Adrenal gland (tissue), 12 donors: Measurements from ENCODE around the gene SLC22A15. TPM values are rescaled to one million over a fixed set of nuclear protein-coding genes. Genes with fewer than 3 reads are reported as not detected.

Experiments used
- DNase-seq, 7 donors: peaks; one replicate each; pipeline ENCODE4 v3.0.0-alpha.2; 2019 to 2020
- H3K27ac ChIP-seq, 5 donors: fragments of 200-600 bp; sonication (generic) in 4 of 5; 1 replicate in 3 of 5; 2 replicates in 2 of 5; pipeline versions ENCODE4 v1.5.1 to v1.8.0; 2016 to 2020; ENCODE audit warnings: mild to moderate bottlenecking in 1 of 5
- H3K27me3 ChIP-seq: fragments of 200-600 bp; 2 replicates; pipeline ENCODE4 v1.8.0; 2021
- H3K36me3 ChIP-seq, 2 donors: fragments of 200-600 bp; replicated peaks in 1 of 2; 1 replicate in 1 of 2; 2 replicates in 1 of 2; pipeline versions ENCODE4 v1.5.1 to v1.8.0; 2018 to 2022
- H3K4me1 ChIP-seq, 2 donors: fragments of 200-600 bp; replicated peaks in 1 of 2; 1 replicate in 1 of 2; 2 replicates in 1 of 2; pipeline versions ENCODE4 v1.5.1 to v1.8.0; 2018 to 2021
- H3K4me3 ChIP-seq, 4 donors: fragments of 200-600 bp; sonication (generic) in 3 of 4; one replicate each; pipeline ENCODE4 v1.5.1; 2016 to 2018
- H3K9me3 ChIP-seq, 3 donors: fragments of 200-600 bp; sonication (generic) in 1 of 3; replicated peaks in 1 of 3; 1 replicate in 2 of 3; 2 replicates in 1 of 3; pipeline versions ENCODE4 v1.5.1 to v1.8.0; 2016 to 2021
- CTCF ChIP-seq, 6 experiments: fragments of 450-650 bp in 4 of 6; fragments of 200-600 bp in 2 of 6; sonication (generic) in 1 of 6; IDR thresholded peaks; 1 replicate in 5 of 6; 2 replicates in 1 of 6; pipeline versions ENCODE4 v1.5.1 to v1.8.0; 2016 to 2021; ENCODE audit warnings: antibody characterized with exemption in 6 of 6, mild to moderate bottlenecking in 2 of 6, moderate library complexity in 1 of 6
- POLR2A ChIP-seq, 2 donors: fragments of 450-650 bp; IDR thresholded peaks; one replicate each; pipeline ENCODE4 v1.6.1; 2017; ENCODE audit warnings: antibody characterized with exemption in 2 of 2, mild to moderate bottlenecking in 2 of 2, moderate library complexity in 1 of 2
- WGBS, 4 donors: extraction: QIAGEN DNeasy Blood & Tissue Kit in 2 of 4; methylation state at CpG; one replicate each; pipeline versions ENCODE4 v1.1.5 to v1.1.7; 2013 to 2017; 5-methylcytosine and 5-hydroxymethylcytosine counted together
- intact Hi-C, 2 donors: fragments of 100-400 bp; cut with DNase I; formaldehyde crosslinking; loops; one replicate each; pipeline versions ENCODE4 v1.14.1 to v1.15.0; 2022 to 2023
- polyA plus RNA-seq, 3 donors: library from polyadenylated mRNA; stranded (reverse); fragments of 200-250 nt in 2 of 3; fragments of 350-450 nt in 1 of 3; fragmentation: Illumina TruSeq in 1 of 3; extraction: RNeasy Lipid Tissue Mini Kit (QIAGEN cat#74804) in 1 of 3; gene quantifications; one replicate each; pipeline ENCODE4 v1.2.3, GENCODE V29; 2013 to 2014
- total RNA-seq, 9 donors: library from RNA; depleted of rRNA in 4 of 9; stranded (reverse); fragments of >200 nt in 4 of 9; fragments of 120-200 nt in 1 of 9; fragmentation: NEBNext Ultra II Directional in 1 of 9; extraction: Animal tissue kit (Norgen Biotek cat#: 25700) in 1 of 9; gene quantifications; one replicate each; pipeline versions ENCODE4 v1.1.0 to v1.2.4, GENCODE V29; 2013 to 2023
- donor health status: healthy with polysubstance abuse.
- donor health status: Bipolar disorder and iron deficiency.
- donor health status: DM: yes; HTN: yes; CAD: no.
- donor health status: DM: no; HTN: no; CAD: no.
- donor health status: DM: no; HTN: no; CAD: no.
- donor health status: DM: yes; HTN: yes; CAD: no.

SLC22A15 gene
- total and polyA plus RNA-seq, 12 donors = 1.2 to 27.2 (median 5.8) TPM

- 0 to 3% (median 1%) methylated on average over 1 of the region's 1 CpG for WGBS, 4 donors
- no peaks in the 10 kb centered on the region for H3K27me3 ChIP-seq
- H3K9me3 ChIP-seq = no peaks in the 10 kb centered on the region
- no peak overlapping the region for H3K27ac ChIP-seq
- H3K4me3 ChIP-seq = no peak overlapping the region
- intact Hi-C loops = no loop called here
- H3K36me3 ChIP-seq = no peaks in the 10 kb centered on the region
- TF ChIP-seq CTCF (IDR thresholded peaks at IDR 0.05) (no peak), POLR2A (IDR thresholded peaks at IDR 0.05) (no peak)
- no peak for DNase-seq
- no peaks in the 10 kb centered on the region for H3K4me1 ChIP-seq
Measured at GRCh38 chr1:116075575-116075974, 99.3 kb downstream of the SLC22A15 start.

GRCh38 chr1:116075990-116076389, 99.7 kb downstream of the SLC22A15 start:
- Histone ChIP-seq H3K4me3 (no peak overlapping the region), H3K27me3 (no peaks in the 10 kb centered on the region), H3K36me3 (no peaks in the 10 kb centered on the region), H3K4me1 (no peaks in the 10 kb centered on the region), H3K9me3 (no peaks in the 10 kb centered on the region), H3K27ac (no peak overlapping the region)
- TF ChIP-seq POLR2A (IDR thresholded peaks at IDR 0.05) (no peak), CTCF (IDR thresholded peaks at IDR 0.05) (no peak)
- intact Hi-C loops = no loop called here
- 69 to 78% (median 76%) methylated on average over 4 of the region's 4 CpGs for WGBS, 4 donors
- DNase-seq = no peak

- intact Hi-C loops = no loop called here
- no peak for DNase-seq
- H3K4me3 ChIP-seq = no peak overlapping the region
- TF ChIP-seq POLR2A (IDR thresholded peaks at IDR 0.05) = no peak
- no peak for TF ChIP-seq CTCF (IDR thresholded peaks at IDR 0.05)
- no peaks in the 10 kb centered on the region for H3K9me3 ChIP-seq
- H3K36me3 ChIP-seq = no peaks in the 10 kb centered on the region
- H3K27ac ChIP-seq = no peak overlapping the region
- 88 to 94% (median 92%) methylated on average over 3 of the region's 3 CpGs for WGBS, 4 donors
- no peaks in the 10 kb centered on the region for H3K27me3 ChIP-seq
- H3K4me1 ChIP-seq = no peaks in the 10 kb centered on the region
Measured at GRCh38 chr1:116076831-116077230, 100.5 kb downstream of the SLC22A15 start.

DNA sequence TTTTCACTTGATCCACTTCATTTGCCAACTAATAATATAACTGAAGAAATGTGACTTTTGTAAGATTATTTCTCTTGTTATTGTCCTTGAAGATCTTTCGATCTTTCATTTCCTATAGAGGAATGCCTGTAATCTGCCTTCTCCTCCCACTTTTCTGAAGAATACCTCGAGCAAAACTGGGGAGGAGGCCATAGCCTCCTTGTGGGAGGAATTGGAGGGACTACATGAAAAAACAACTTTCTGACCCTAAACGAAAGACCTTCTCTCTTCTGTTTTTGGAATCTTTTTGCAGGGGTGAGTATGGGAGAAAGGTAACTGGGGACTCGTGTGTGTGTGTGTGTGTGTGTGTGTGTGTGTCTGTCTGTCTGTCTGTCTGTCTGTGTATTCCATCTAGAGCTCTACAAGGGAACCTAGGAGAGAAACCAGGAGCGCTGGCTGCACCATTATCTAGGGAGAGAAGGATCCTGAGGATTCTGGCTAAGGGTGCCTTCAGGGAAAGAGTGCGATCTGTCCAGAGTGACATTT, 102.4 kb downstream of the SLC22A15 start:
- no peaks in the 10 kb centered on the region for H3K27me3 ChIP-seq
- no peak overlapping the region for H3K27ac ChIP-seq
- DNase-seq = no peak
- WGBS, 4 donors = 58 to 70% (median 61%) methylated on average over 6 of the region's 6 CpGs
- H3K9me3 ChIP-seq = no peaks in the 10 kb centered on the region
- TF ChIP-seq POLR2A (IDR thresholded peaks at IDR 0.05) (no peak), CTCF (IDR thresholded peaks at IDR 0.05) (no peak)
- H3K4me1 ChIP-seq = no peaks in the 10 kb centered on the region
- intact Hi-C loops = no loop called here
- no peak overlapping the region for H3K4me3 ChIP-seq
- no peaks in the 10 kb centered on the region for H3K36me3 ChIP-seq
